HG03139 (cell line): ENCODE results near the gene JAKMIP2.

Experiments
- ATAC-seq: cut with Tn5 transposase; IDR thresholded peaks from one replicate; pipeline ENCODE4 v1.9.1; 2021; ENCODE audit not compliant: unreplicated experiment

Gene JAKMIP2

DNA sequence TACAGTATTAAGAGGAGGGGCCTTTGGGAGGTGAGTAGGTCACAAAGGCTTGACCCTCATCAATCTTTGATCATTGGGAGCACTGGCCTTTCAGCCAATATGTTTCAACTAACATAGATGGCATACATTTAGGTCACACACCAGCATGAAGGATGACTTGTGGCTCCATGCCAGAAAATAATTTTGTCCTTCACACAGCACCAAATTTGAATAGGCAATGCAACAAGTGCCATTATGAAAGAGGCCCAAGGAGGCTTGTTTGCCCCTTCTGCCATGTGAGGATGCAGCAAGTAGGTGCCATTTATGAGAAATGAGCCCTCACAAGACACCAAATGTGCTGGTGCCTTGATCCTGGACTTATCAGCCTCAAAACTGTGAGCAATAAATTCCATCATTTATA is 81.1 kb downstream of the JAKMIP2 start:
- no peak for ATAC-seq

DNA sequence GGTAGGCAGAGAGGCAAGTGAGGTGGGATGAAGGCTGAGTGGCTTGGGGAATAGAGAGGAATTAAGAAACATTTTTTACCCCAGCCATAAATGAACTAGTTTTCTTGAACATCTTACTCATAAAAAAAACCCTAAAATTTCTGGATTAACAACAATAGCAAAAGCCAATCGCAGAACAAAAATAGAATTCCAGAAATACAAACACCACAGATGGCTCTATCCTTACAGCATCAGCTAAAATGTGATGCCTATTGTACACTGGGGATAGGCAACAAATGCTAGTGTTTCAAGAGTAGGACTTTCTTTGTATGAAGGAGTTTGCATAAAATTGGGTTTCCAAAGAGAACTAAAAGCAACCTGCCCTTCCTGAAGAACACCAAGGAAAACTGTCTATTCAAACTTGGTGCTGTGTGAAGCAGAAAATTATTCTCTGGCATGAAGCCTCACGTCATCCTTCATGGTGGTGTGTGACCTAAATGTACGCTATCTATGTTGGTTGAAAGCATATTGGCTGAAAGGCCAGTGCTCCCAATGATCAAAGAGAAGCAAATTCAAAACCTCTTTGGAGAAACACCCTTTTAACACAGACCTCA is 82.9 kb downstream of the JAKMIP2 start:
- ATAC-seq = no peak

GRCh38 chr5:147697380-147697779 is 85.1 kb downstream of the JAKMIP2 start:
- no peak for ATAC-seq

DNA sequence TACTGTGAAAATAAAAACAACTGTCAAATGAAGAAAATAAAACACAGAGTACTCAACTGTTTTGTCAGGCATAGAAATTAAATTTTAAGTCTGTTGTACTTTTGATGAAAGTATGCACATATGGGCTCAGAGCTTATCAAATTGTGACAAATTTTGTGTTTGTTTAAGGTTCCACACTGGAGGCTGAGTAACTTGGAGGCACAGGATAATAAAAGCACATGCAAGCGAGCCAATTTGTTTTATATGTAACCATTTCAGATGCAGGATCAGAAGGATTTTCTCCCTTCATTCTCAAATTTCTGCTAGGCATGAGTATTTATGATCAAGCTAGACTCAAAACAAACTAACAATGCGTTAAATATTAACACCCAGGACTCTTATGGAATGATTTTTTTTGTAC is 87.8 kb downstream of the JAKMIP2 start:
- no peak for ATAC-seq

DNA sequence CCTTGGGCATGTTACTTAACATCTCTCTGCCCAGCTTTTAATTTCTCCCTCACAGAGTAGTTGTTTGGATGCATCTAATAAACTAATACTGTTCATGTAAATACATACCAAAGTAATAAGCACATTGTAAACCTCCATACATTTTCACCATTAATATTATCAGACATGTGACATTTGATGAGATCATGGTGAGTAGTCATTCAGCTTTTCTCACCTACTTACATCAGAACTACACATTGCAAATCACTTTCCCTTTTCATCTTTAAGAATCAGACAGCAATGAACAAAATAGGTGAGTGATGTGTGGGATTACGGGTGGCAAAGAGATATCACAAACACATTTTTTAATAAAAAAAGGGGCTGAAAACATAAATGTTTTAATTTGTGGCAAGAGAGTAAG is 89.3 kb downstream of the JAKMIP2 start:
- ATAC-seq = no peak

DNA sequence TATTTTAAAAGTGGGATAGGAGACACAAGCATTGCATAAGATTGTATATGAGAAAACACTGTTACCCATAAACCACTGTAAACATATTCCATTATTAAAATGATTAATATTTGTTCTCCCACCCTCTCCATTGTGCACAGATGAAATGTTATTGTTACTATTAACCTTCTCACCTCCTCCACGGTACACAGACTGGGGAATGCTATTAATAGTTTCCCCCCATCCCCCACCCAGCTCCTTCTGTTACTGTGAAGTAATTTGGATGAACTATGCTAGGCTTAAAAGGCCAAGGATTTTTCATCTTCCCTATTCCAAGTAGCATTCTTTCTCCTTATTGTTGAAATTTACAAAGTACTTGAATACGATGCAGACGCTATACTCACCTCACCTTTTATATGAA is 91.4 kb downstream of the JAKMIP2 start:
- no peak for ATAC-seq

DNA sequence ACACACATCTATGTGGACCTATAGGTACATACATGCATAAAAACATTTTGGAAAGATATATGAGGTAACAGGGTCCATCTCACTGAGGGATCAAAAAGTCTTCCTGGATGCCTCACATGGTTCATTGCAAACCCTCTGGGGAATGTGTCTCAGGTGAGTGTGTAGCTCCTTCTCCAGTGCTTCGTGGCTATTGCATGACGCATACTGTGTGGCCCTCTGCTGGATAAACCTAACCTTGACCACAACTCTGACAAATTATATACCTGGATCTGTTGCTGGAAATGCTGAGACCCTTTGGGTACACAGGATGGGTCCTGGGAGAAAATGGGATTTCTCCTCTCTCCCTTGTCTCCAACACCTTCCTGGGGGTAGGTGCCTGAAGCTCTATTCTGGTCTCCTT is 91.9 kb downstream of the JAKMIP2 start:
- no peak for ATAC-seq

DNA sequence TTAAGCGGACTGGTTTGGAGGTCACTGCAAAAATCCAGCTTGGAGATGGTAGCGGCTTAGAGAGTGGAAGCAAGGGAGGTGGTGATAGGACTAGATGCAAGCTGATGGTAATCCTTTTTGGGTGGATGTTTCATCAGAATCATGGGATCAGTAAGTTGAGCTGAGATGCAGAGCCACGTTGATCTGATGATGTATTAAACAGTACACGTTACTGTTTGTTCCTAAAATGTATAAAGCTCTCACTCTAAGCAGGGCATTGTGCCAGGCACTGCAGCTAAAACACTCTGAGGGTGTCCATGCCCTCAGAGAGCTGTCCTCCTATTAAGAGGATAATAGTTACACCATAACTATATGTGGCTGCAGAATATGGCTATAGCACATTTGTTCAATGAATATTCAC is 93.1 kb downstream of the JAKMIP2 start:
- no peak for ATAC-seq

DNA sequence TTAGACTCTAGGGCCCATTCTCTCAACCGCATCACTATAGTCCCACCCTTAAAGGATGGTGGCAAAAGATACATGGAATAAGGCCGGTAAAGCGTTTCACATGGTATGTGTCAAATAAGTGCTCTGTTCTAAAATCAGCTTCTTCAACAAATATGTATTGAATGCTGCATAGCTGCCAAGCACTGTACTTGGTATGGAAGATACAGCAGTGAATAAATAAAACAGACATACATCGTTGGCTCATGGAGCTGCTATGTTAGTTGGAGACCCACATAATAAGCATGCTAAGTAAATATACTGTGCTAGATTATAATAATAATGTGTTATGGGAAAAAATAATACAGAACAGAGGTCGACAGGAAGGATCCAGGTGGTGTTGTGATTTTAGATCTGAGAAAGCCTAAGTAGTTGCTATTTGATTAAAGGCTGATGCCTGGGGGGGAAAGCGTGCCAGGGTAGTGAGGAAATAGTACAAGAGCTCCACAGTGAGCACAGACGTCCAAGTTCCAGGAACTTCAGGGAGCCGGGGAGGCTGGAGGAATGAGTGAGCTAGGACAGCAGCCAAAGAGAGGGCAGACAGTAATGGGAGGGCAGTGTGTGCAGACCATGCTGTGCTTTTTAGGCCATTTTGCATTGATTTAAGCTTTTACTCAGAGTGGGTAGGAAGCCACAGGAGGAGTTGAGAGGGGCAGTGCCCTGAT is 93.7 kb downstream of the JAKMIP2 start:
- ATAC-seq = no peak

GRCh38 chr5:147687118-147687517 is 95.4 kb downstream of the JAKMIP2 start:
- ATAC-seq = no peak

DNA sequence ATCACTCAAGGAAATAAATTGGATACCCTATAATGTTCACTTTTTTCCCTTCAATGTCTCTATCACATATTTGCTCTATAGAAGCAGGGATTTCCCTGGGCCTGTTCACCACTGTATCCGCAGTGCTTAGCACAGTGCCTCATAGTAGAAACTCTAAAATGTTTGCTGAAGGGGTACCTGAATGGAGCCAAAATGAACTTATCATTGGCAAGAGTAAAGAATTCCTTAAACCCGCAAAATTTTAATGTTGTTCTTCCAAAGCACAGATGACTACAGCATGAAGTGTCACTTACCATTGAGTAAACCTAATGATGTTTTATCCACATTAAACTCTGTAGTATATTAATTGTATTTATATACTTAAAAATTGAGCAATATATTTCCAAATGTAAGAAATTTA is 96.1 kb downstream of the JAKMIP2 start:
- no peak for ATAC-seq

DNA sequence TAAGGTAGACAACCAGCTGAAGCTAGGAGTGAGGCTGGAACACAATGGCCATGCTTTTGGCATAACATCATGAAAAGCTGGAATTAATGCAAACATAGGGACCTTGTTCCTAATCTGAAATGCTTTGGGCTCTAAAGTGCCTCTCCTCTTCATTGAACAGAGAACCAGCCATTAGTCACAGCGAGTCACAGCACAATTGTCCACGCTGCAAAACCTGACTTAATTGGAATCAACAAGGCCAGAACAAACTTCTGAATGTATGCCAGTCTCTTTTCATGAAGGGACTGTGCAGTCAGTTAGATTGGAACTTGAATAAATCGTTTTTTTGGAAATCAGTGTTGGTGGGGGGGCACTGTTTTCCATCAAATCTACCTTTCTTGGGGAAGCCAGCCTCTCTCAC is 96.5 kb downstream of the JAKMIP2 start:
- ATAC-seq = no peak

DNA sequence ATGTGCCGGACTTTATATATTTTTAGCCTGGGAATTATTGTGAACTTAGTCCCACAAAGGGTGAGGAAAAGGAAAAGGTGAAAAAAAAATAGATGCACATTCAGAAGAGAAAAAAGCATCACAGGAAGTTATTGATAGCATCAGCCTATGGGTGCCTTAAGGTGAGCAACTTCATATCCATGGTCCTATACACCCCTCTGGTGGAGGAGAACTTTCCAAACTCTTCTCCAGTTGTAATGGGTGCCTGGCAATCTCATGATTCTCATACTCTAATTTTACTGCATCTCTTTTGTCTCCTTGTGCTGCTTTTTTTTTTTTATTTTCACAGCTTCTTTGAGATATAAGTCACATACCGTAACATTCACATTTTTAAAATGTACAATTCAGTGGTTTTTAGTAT is 107.4 kb downstream of the JAKMIP2 start:
- ATAC-seq = no peak

DNA sequence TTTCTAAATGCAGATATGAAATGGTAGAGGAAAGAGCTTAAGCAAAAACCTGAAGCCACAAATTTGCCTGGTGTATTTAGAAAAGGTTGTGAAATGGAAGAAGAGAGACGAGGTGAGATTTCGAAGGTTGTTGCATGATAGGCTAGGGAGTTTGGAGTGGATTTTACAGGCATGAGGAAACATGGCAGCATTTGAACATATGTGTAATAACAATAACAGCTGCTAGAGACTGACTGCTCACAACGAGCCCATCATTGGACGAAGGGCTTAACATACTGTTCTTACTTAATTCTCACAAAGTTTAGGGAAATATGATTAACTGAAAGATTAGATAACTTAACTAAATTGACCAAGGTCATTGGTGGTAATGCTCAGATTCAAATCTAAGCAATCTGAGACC is 108.1 kb downstream of the JAKMIP2 start:
- no peak for ATAC-seq

GRCh38 chr5:147673791-147674190 is 108.7 kb downstream of the JAKMIP2 start:
- no peak for ATAC-seq

DNA sequence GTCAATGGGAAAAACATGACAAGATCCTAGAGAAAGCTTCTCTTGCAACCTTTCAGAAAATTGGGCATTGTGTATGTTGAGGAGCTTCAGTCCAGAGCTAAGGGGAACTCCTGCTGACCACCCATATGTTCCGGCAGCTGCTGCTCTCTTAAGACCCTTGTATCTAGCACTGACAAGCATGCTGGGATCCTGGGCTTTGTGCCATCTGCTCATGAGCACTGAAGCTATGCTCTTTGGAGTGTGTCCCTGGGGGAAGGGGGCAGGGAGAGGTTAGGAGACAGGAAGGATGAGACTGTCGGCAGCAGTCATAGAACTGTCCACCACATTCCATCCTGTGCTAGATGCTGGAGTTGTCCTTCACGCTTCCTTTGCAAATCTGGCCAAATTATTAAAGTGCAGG is 109.3 kb downstream of the JAKMIP2 start:
- ATAC-seq = no peak

- no peak for ATAC-seq
Measured at GRCh38 chr5:147671365-147671764, 111.2 kb downstream of the JAKMIP2 start.

GRCh38 chr5:147670815-147671214 is 111.7 kb downstream of the JAKMIP2 start:
- ATAC-seq = no peak

- ATAC-seq = no peak
Measured at GRCh38 chr5:147669169-147669869, 113.2 kb downstream of the JAKMIP2 start.

GRCh38 chr5:147668385-147668784 is 114.1 kb downstream of the JAKMIP2 start:
- ATAC-seq = no peak

- ATAC-seq = no peak
Measured at GRCh38 chr5:147667363-147667762, 115.2 kb downstream of the JAKMIP2 start.

DNA sequence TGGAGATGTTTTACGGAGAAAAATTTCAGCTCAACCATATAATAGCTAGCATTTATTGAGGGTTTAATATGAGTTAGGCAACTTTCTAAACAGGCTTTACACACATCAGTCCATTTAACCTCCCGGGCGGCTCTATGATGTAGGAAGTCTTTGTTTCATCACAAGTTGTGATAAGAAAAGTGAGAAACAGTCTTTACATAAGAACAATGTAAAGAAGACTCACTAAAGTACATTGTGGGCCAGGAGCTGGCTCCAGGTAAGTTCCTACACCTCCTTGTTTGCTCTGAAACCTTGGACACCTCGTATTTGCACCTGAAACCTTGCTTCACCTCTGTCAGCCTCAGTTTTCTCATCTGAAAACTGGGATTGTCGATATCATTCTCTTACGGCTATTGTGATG is 116.1 kb downstream of the JAKMIP2 start:
- ATAC-seq = no peak
